HG03175 (cell line): ENCODE results near the gene LAMA4.

Source experiments
- ATAC-seq: cut with Tn5 transposase; IDR thresholded peaks from one replicate; pipeline ENCODE4 v1.9.1; 2021; ENCODE audit warnings: mild to moderate bottlenecking, moderate library complexity; ENCODE audit not compliant: unreplicated experiment

Gene LAMA4

DNA sequence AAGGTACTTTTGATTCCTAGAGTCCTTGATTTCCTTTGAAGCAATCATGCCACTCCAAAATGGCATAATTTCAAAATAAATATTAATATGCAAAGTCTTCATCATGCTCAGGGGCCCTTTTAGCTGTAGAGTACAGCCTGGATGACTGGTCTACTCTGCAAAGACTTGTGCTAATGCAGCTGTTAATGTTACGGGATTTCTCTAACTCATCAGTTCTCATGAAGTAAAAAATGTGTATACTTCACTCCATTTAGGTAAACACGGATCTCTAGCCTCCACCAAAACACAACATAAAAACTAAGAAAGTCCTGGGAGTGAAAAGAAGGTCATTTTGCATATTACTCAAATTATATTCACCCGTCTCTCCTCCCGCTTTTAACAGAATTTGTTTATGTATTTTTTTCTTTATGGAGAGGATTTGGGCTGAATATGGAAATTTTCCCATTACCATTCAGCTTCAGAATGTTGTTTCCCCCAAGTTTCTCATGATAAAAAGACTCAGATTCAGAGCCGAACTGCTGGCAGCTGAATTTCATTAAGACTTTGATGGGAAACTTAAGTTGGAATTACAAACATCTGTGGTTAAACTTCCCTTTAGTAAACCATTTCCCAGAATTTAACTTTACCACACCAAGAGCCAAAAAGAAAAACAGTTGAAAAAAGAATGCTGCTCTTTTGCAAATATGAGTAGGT lies 8.7 kb downstream of the LAMA4 start:
- ATAC-seq: no peak

DNA sequence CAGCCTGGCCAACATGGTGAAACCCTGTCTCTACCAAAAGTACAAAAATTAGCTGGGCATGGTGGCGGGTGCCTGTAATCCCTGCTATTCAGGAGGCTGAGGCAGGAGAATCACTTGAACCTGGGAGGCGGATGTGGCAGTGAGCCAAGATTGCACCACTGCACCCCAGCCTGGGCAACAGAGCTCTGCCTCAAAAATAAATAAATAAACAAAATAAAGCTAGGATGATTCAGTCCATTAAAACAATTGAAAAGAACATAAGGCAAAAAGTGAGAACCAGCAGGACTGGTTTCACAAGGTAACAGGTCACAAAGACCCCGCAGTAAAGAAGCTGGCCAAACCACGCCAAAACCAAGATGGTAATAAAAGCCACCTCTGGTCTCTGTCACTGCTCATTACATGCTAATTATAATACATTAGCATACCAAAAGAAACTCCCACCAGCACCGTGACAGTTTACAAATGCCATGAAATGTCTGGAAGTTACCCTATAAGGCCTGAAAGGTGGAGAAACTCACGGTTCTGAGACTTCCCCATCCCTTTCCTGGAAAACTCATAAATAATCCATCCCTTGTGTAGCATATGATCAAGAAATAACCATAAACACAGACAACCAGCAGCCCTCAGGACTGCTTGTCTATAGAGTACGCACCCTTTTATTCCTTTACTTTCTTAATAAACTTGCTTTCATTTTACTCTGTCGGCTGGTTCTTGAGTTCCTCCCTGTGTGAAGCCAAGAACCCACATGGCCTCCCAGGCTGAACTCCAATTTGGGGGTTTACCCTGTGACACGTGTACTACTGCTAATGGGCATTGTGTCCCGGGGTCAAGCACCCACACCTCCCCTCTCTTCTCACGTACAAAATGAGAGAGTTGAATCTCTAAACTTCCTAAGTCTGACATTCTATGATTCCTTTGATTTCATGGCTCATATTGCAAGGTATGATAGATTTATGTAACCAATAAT lies 10.2 kb downstream of the LAMA4 start:
- ATAC-seq: no peak

DNA sequence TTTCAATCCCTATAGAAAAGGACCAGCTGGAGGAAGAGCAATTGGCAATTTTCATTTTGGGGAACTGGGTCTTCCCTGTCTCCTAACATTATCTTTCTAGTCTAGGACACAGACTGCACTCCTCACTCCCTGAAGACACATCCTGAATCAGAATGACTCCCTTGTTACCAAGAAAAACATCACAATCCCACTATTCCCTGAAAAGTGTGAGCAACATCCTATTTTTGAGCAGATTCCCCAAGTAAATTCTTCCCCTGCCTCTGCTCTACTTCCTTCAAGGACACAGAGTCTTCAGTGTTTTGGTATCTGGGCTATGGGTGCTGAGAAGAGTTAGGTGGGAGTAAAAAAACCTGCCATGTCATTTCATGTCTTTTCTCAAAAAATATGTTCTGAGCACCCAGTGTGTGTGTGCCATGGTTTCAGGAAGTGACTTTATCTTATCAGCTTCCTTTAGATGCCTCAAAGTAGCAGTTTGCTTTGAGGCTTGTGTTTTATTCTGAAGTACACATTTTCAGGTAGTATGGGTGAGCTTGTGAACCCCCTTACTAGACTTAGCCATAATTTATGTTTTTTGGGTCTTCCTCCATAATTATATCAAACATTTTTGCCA lies 12.4 kb downstream of the LAMA4 start:
- no peak for ATAC-seq

DNA sequence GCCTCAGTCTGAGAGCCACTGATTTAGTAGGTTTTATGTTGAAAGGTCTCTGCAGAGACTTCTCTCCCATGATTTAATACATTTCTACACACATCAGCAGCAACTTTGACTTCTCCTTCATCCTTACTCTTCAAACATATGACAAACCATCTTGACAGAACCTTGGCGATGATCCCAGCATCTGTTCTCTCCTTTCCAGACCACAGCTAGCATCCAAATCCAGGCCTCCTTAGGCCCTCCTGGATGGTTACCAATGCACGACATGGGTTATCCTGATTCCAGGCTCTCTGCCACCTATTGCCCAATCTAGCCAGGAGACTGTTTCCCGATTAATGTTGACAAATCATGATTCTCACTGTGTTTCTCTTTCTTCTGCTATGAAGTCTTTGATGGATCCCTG lies 16.8 kb downstream of the LAMA4 start:
- ATAC-seq: no peak

DNA sequence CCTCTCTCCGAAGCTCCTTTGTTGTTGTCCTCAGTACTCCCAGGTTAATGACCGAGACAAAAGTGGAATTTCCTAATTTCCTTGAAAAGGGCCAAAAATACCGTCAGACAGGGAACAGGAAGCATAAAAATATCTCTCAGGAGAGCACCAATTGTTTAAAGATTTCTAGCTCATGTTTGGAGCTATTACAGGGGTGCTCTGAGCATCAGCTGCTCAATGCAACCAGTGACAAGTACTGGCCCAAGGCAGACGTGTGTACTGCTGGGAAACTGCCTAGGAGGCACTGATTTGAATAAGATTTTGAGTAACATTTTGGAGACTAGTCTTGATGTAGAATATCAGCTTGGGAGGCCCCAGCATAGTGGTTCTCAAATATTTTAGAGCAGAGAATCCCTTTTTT lies 17.3 kb downstream of the LAMA4 start:
- no peak for ATAC-seq

DNA sequence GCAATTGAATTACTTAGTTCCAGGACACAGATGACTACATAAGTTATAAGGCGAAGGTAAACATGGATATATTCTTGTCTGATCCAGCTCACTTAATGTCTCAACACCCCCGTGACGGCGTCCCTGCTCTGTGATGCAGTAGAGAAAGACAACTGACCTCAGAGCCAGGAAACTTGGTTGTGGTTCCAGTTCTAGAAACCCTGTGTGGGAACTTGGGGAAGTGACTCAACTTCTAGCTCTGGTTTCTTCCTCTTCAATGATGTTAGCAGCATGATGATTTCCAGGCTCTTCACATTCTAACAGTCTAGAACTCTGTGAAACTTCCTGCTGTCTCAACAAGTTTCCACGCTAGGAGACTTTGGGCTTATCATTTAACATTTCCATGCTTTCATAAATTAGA lies 18.4 kb downstream of the LAMA4 start:
- no peak for ATAC-seq

DNA sequence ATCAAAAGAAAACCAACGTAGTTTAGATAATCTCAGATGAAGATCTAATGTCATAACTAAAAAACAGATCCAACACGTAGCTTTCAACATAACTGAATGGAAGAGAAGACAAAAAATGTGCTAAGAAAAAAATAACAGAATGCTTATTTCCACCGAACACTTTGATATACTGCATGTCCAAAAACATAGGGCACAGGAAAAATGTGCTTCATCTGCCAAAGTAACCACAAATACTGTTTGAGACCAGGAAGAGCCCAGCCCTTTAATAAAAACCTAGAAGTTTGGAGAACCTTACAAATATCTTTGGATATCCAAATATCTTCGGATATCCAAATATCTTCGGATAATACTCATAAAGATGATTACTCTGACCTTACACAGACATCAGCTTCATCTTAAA lies 19.8 kb downstream of the LAMA4 start:
- ATAC-seq: no peak

DNA sequence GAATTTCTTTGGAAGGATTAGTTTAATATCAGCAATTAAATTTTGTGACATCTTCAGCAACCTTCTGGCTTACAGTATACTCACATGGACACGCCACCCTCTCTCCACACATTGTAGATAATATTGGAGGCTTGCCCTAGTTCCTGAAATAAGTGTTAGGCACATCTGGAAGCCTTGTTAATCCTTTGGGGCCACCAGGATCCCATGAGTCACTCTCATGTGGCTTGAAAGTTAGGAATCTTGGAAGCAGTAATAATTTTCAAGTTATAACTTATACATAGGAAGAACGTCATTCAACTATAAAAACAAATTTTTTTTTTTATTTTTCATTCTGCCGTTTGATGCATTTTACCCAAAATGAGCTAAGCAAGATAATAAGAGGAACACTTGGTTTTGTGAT lies 20.5 kb downstream of the LAMA4 start:
- no peak for ATAC-seq

DNA sequence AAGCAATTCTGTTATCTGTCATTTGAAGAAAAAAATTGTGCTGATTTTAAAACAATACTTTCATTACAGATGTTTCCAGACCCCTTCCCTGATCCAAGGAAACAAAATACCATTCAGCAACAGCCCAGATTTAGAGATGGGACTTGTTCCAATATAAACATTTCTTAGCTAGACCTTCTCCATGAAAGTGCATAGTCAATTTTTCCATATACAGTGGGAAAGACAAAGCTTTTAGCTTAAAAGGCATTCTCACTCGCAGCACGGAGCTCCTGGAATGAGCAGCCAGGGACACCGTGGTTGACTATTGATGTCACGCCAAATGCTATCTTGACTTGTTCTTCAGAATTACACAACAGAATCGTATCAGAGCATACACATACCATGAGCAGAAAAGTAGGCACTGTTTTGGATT lies 21.5 kb downstream of the LAMA4 start:
- no peak for ATAC-seq

DNA sequence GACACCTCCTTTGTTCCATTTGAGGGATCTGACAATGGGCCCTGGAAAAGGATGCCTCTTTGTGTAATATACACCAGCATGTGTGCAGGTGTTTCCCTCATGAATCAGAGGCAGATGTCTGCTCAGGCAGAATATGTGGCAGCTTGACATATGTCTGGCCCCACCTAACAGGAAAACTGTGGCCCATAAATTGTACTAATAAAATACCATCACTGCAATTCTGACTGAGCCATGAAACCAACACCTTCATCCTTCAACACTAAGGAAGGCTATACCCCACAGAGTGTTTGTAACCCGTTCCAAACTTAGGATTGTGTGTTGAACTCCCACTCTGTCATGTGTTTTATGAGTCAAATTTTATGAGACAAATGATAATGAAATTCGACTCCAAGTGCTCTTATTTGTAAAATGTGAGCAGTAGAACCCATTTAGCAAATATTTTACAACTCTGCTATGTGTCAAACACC lies 22.7 kb downstream of the LAMA4 start:
- no peak for ATAC-seq

DNA sequence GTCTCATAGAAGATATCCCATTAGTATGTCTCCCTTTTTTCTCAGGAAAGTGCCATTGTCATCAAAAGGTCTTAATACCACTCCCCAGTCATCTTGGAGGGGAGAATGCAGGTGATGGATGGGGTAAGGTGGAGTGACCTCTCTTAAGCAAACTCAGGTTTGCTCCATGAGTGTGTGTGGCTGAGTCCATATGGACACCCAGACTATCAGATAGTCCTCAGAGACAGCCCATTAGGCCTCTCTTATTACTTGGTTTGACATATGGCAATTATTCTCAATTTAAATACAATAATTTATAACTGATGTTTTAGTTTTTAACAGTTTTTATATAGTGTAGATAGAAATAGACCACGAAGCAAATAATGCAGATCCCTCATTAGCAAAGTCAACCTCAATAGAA lies 23.2 kb downstream of the LAMA4 start:
- no peak for ATAC-seq

DNA sequence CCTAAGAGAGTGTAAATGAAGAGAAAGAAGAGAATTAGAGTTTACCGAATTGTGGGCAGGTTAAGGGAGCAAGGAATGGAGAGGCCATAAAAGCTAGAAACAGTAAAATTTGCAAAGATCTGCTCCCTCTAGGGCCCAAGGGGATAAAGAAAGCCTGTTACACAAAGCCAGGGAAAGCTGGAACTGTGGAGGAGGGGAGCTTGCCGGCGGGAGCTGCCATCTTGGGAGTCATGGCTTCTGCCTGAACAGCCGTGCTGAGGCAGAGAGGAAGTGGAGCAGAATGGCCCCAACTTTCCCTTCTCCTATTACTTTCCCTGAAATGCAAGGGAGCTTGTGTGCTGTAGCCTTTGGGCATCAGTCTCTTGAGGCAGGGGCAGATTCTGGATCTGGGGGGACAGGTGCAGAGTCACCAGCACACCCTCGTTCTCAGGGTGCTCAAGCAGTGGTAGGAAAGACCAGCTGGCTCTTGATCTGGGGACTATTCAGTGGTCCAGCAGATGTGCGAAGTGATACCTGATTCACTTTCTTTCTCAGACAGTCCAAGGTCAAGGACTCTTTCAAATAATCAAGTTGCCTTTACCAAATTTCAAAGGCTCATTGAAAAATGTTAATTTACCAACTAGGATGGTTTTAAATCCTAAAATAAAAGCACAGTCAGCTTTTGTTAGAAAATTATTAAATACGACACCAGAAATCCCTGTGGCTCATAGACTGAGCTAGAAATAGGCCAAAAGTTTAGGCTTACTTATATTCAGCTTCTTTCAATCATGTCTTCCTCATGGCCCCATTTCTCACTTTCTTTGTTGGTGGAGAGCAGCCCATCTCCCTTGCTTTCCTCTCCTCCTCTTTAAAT lies 25.7 kb downstream of the LAMA4 start:
- ATAC-seq: no peak

DNA sequence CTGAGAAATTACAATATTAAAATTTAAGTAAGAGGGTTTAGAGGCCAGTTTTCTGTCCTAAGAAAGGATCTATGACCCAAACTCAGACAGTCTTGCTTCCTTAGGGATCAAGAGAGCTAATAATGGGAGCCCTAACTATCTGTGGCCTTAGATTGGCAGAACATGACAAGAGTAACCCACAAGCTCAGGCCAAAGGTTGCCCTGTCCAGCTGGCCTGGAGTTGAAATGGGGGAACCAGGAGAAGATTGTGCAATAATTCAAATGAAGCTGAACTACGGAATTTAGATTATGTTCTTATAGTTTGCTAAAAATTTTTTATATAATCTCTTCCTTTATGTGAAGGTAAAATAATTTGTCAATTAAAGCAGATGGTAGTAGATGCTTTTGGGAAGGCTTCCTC lies 26.4 kb downstream of the LAMA4 start:
- no peak for ATAC-seq

DNA sequence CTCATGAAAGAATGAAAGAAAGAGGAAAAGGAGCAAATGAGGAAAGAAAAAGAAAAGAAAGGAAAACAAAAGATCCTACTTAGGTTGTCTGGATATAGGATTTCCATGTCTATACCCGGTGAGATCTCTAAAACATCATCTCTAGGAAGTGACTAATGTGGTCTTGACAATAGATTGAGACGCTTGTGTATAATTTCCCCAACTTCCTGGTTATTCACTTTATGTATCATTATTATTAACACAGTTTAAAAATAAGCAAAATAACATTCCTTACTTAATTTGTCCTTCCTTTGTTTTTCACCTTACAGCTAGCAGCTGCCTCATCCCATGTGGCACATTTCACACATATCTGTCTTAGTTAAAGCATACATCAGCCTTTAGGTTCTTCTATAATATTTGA lies 27.0 kb downstream of the LAMA4 start:
- ATAC-seq: no peak

DNA sequence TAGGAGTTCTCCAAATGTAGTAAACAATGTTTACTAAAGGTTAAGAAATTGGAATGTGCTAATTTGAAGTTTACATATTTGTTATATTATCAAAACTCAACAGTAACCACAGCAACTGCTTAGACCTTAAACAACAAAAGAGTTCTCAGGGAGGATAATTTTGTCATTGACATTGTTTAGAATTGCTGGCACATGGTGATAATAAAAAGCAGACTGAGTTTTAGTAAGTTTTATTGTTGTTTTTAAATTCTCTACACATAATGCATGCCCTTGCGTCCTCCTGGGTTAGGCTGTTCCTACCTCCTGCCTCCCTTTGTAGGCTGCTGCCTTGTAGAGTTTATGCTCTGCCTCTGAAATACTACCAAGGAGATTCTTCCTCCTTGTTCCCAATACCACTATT lies 28.7 kb downstream of the LAMA4 start:
- ATAC-seq: no peak

DNA sequence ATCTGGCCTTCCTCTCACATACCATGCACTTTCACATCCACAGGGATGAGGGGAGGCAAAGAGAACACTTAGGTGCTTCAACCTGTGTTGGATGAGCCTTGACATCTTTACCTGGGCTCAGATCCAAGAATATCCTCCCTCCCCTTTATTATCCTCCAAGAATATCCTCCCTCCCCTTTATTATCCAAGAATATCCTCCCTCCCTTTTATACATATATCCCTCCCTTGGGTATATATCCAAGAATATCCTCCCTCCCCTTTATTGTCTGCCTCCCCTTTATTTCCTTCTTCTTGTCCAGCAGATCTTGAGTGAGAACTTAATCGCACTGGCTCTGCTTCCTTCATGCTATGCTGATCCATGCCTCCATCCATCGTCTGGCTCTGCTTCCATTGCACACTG lies 30.3 kb downstream of the LAMA4 start:
- ATAC-seq: no peak

DNA sequence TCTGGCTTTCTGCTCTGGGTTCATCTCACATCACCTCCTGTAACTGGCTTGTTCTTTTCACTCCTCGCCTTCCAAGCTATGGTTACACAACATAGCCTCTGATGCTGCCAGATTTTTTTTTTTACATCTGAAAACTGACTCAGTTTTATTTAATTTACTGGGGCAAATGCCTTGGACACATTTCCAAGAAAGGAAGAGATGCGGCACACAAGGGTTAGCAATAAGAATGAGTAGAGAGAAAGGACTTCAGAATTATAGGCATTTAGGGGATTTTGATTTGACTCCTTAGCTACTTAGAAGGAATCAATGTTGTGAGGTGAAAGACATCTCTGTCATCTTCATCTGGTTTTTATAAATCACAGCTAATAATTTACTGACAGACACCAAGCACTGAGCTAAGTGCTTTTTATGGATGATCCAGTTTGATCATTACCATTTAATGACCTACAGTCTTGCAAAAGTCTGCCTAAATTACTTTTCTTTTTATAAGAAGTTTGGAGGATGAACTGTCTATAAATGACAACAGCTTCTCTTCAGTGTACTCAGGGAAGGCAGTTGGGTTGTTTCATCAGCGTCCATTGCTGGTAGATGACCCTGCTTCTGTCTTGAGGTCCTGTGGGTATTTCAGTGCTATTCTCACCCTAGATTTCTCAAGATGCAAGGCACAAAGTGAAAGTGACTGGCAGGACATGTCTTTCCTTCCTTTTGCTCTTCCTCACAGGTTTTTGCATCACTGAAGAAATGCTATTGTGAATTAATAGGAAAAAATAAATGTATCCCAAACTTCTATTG lies 31.1 kb downstream of the LAMA4 start:
- ATAC-seq: no peak

DNA sequence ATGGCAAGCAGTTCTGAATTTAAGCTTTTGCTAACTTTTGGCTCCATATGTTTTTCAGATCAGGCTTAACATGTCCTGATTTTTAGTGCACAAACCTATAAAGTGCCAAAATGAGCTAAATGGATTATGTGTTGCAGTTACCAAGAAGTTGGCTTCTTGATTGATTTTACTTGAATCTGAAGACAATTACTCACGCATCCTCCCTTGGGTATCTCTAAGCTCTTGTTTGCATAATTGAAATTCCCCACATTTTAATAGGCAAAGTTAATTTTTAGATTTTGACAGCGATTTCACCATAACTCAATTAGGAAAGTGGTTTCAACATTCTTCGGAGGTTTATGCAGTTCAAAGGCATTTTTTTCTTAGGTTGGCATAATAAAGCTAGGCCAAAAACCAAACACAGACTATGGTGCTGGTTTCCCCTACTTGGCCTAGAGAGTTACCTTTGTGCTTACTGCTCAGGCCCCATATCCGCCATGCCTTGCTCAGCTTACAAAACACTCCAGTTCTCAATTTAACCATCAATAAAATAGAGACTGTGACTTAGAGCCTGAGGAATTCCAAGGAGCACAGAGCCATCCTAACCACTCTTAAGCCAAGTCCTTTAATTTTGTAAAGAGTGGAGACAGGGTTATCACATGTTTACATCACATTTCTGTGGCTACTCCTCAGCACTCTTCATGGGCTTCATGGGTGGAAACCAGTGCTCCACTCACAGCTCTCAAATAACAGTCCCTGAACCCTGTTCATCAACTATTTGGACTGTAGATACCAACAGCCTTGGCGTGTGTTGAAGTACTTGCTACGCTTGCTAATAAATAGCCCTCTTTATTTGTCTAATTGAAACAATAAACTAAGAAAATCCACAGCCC lies 32.1 kb downstream of the LAMA4 start:
- ATAC-seq: no peak

DNA sequence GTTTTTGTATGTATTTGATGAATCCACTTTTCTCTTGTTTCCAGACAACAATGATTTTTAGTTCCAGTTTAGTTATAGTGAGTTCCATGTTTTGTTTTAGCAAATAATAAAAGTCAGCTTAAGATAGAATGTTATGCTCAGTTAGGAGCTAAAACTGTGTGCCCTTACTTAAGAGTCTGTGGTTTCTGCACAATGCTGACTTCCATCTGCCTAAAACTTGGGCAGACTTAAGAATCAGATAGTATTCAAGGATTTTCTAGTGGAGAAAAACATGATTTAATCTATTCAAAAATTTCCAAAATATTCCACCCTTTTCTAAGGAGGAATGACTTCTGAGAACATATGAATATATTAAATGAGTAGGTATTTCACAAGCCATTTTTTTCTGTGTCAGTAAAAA lies 32.8 kb downstream of the LAMA4 start:
- no peak for ATAC-seq
